Embryonic facial prominence (tissue), 1 donor: ENCODE measurements around the gene ATP13A5.

Source experiments
- DNase-seq: peaks from one replicate; pipeline ENCODE4 v3.0.0-alpha.2; 2016; ENCODE audit errors: extremely low spot score

The ATP13A5 gene

DNA sequence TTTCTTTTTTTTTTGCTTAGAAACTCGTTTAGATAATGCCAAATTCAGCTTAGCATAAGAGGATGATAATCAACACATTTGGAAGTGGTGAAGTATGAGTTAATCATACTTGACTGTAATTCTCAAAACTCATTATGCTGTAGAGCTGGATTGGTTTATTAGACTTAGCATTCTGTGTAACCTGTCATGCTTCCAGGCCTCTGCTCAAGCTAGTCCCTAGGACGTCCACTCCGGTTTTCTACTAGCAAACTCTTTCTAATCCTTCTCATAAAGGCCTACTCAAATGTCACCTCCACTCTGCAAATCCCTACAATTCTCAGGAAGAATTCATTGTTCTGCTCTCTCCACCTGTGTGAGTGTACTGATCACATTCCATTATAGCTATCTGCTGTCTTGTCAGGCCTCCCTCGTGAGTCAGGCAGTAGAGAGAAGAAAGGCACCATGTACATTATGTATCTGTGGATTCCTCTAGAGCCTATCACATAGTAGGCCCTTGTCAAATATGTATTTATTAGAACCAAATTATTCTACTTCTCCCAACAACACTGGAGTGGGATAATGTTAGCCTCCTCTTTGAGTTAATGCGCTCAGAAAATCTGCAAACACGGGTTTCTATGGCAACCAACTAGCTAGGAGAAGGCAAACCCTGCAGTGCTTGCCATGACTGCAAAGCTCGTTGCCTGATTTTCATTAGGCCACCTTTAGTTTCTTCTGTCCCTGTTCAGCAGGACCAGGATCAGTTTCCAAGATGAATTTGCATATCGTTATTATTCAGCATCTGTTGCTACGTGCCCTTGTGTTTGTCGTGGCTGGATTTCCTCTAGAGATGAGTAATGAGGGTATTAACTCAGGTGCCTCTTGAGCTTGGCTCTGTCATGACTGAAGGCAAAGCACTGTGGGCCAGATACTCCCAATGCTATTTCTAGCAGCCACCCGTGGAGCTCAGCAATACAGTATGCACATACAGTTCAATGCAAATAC, 30.7 kb downstream of the ATP13A5 start:
- DNase-seq: no peak

- no peak for DNase-seq
Measured at GRCh38 chr3:193346259-193346658, 32.3 kb downstream of the ATP13A5 start.

DNA sequence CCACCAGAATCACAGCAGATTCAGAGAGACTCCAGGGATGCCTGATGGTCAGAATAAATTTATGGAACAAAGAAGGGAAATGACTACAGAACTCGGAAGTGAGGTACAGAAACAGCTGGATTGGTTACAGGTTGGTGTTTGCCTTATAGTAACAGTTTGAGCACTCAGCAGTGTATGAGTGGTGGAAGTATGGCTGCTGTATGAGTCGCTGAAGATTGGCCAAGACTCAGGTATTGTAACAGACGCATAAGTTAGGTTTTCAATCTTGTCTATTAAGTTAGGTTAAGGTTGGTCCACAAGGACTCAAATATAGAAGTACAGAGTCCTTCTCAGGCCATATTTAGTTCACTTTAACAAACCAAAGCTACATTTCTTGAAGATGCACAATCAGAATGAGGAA, 33.1 kb downstream of the ATP13A5 start:
- no peak for DNase-seq

DNA sequence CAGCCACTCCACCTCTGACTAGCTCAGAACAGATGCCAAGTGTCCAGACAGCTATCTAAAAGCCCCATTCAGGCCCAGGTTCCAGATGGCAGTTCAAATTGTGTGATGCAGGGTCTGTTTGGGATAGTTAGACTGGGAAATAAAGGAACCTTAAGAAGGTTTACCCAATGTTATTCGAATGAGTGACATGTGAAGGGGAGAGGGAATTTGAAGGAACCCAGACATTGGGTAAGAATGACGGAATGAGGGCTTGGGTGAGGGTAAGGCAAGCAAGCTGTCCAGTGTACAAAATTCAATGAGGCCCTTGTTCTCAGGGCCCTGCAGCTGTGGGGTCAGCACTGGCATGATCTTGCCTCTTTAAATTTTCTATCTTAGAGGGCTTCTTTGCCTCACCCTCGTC, 34.1 kb downstream of the ATP13A5 start:
- DNase-seq: no peak

- no peak for DNase-seq
Measured at GRCh38 chr3:193343726-193344222, 34.8 kb downstream of the ATP13A5 start.

DNA sequence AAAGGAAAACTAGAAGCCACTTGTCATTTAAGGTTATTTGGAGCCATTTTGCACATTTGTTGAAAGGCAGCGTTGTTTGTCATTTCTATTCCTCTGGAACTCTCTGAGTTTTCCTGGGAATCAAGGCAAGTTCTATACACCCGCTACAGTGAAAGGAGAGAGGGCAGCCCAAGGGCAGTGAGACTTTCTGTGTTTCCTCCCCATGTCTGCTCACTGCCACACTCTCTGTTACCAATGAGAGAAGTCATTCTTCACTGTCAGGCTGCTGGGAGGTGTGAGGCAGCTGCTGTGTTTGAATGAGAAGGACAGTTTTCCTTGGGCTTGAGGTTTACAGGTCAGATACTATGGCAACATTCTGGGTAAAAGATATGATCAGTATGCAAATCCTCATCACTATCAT, 36.0 kb downstream of the ATP13A5 start:
- DNase-seq: no peak

GRCh38 chr3:193335031-193335430, 43.5 kb downstream of the ATP13A5 start:
- DNase-seq: no peak

DNA sequence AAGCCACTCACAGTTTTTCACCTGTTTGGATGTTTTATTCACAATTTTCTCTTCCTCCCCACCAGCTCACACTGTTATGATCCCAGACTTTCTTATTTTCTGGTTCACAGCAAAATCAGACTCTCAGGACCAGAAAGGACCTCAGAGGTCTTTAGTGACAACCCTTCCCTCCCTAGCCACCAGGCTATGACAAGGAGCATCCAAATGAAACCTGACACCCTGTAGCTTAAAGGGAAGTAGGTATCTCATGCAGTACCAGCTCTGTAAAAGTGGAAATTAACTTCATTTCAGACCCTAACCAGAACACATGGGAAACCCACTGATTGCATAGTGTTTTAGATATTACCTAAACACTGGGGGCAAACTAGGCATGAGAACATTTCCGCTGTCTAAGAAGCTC, 45.3 kb downstream of the ATP13A5 start:
- no peak for DNase-seq

- no peak for DNase-seq
Measured at GRCh38 chr3:193330555-193331204, 47.9 kb downstream of the ATP13A5 start.

DNA sequence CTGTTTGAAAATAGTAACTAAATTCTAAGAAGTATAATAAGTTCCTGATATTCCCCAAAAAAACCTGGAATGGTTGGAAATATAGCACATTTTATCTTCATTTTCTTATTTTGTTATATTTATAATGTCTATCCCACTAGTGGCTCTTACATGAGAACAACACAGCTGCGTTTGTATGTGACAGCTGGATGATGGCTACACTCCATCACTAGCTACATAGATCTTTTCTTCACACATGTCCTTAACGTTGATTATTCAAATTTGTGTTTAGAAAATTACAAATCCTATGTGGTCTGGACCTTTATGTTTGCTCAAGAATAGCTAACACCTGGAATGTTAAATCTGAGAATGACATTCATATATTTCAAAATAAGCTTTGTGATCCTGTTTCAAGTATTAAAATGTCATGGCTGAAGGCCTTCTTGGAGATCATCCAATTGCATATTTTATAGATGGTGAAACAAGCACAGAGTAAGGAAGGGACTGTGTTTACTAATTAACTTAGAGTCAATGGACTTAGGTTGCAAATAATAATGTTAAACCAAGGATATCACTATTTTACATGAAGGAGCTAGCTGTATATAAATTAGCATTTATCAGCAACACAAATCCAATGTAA, 60.8 kb downstream of the ATP13A5 start:
- no peak for DNase-seq

GRCh38 chr3:193314161-193314560, 64.4 kb downstream of the ATP13A5 start:
- no peak for DNase-seq

DNA sequence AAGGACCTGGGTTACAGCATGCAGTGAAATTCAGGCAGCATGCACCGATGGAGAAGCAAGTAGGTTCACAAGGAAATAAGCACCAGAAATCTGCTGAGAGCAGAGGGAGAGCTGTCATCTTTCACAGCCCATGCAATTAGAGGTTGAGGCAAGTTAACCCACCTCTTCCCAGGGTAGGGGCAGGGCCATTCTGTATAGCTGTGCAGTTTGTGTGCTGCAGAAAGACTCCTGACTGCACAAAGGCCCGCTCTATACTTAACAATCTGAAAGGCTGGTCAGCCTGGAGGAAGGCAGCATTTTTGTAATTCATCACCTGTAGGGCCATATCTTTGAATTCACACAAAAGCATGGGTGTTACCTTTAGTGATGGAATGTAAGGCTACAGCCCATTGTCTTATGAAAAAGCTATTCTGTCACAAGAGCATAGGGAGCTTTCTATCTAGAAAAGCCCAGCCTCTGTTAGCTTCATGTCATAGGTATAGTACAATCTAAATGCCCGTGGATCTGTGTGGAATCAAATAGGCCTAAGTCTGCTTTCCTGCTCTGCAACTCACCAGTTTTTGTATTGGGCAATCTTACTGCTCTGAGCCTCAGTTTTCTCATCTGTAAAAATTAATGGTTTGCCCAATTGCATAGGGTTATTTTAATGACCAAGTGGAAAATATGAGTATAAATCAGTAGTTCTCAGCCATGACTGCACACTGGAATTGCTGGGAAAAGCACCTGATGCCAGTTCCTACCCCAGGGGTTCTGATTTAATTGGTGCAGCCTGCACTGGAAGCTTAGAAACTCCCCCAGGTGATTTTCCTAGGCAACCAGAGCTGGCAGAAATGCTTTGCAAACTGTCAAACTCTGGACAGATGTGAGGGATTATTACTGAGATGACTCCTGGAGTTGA, 65.2 kb downstream of the ATP13A5 start:
- no peak for DNase-seq

GRCh38 chr3:193310914-193311723, 67.4 kb downstream of the ATP13A5 start:
- DNase-seq: no peak

GRCh38 chr3:193305356-193305755, 73.2 kb downstream of the ATP13A5 start:
- DNase-seq: no peak

DNA sequence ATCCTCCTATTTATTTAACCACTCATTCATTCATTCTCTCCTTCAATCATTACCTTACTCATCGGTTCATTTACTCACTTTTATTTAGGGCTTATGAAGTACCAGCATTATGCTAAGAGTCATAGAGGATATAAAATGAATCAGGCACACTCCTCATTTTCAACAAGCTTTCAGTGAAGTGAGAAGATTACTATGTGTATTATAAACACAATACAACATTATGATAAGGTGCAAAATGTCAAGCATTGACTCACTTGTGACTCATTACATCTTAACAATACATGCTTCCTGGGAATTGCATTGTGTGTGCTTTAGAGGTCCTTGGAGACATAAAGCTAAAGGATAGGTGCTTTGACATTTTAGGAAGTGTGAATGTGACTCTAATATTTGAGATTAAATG, 77.1 kb downstream of the ATP13A5 start:
- DNase-seq: no peak

DNA sequence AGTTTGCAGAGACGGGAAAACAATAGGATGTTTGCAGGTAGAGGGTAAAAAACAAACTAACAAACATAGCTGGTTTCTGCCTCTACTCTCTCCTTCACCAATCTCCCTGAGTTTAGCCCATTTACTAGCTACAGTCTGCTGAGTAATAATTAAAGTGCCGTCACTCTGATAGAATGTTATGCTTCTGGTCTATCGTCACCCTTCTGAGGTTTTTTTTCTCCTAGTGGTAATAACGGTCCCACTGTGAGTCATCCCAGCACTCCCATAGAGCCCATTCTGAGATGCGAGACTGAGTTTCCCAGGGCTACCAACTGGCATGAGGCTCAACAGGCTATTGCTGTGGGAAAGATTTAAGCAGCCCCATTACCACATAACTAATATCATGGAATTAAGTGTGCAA, 81.1 kb downstream of the ATP13A5 start:
- no peak for DNase-seq

GRCh38 chr3:193295985-193296384, 82.6 kb downstream of the ATP13A5 start:
- DNase-seq: no peak

- no peak for DNase-seq
Measured at GRCh38 chr3:193292386-193292785, 86.2 kb downstream of the ATP13A5 start.

GRCh38 chr3:193271101-193271840, 107.3 kb downstream of the ATP13A5 start:
- DNase-seq: no peak

GRCh38 chr3:193270451-193270850, 108.1 kb downstream of the ATP13A5 start:
- no peak for DNase-seq
